ENCODE measurements around the gene TBL1Y. TPM values are rescaled to one million over a fixed set of nuclear protein-coding genes. Genes with fewer than 3 reads are reported as not detected.

TBL1Y gene
- total RNA-seq, 1 experiment from 2014 or later: not detected

- no TSS peak for BruUV-seq (replicated peaks)
- Histone ChIP-seq H3K9me3 (ENCODE audit: low read depth, low read length, poor library complexity, severe bottlenecking) (no peaks in the 10 kb centered on the region), H3K4me1 (ENCODE audit: insufficient read depth, low read length, poor library complexity, severe bottlenecking) (no peaks in the 10 kb centered on the region), H3K36me3 (ENCODE audit: insufficient read depth, low read length, poor library complexity, severe bottlenecking) (no peaks in the 10 kb centered on the region), H3K27ac (ENCODE audit: low read depth, low read length, poor library complexity, severe bottlenecking) (no peak overlapping the region), H3K4me3 (ENCODE audit: low read depth, low read length, poor library complexity, severe bottlenecking) (no peak overlapping the region), H3K27me3 (replicated peaks; ENCODE audit: insufficient read depth, low read depth, low read length, poor library complexity) (no peaks in the 10 kb centered on the region)
- TF ChIP-seq EZH2 (IDR thresholded peaks at IDR 0.05; ENCODE audit: borderline replicate concordance, low read depth, low read length, poor library complexity, severe bottlenecking) (no peak), CTCF (conservative IDR thresholded peaks at IDR 0.05; ENCODE audit: low read depth, low read length) (no peak)
- CTCF ChIA-PET: no interaction called here
- intact Hi-C loops (cut with micrococcal nuclease; ENCODE audit: unreplicated experiment): no loop called here
- no peak for DNase-seq (ENCODE audit: low spot score)
- POLR2A ChIA-PET (ENCODE audit: low non-redundant PET): no interaction called here
Measured at GRCh38 chrY:6966521-6966920, 56.0 kb downstream of the TBL1Y start.

GRCh38 chrY:6967736-6968135 is 57.2 kb downstream of the TBL1Y start:
- intact Hi-C loops (cut with micrococcal nuclease; ENCODE audit: unreplicated experiment): no loop called here
- ChIA-PET POLR2A (ENCODE audit: low non-redundant PET) (no interaction called here), CTCF (no interaction called here)
- Histone ChIP-seq H3K27ac (ENCODE audit: low read depth, low read length, poor library complexity, severe bottlenecking) (no peak overlapping the region), H3K9me3 (ENCODE audit: low read depth, low read length, poor library complexity, severe bottlenecking) (no peaks in the 10 kb centered on the region), H3K27me3 (replicated peaks; ENCODE audit: insufficient read depth, low read depth, low read length, poor library complexity) (no peaks in the 10 kb centered on the region), H3K4me1 (ENCODE audit: insufficient read depth, low read length, poor library complexity, severe bottlenecking) (no peaks in the 10 kb centered on the region), H3K4me3 (ENCODE audit: low read depth, low read length, poor library complexity, severe bottlenecking) (no peak overlapping the region), H3K36me3 (ENCODE audit: insufficient read depth, low read length, poor library complexity, severe bottlenecking) (no peaks in the 10 kb centered on the region)
- no TSS peak for BruUV-seq (replicated peaks)
- TF ChIP-seq EZH2 (IDR thresholded peaks at IDR 0.05; ENCODE audit: borderline replicate concordance, low read depth, low read length, poor library complexity, severe bottlenecking) (no peak), CTCF (conservative IDR thresholded peaks at IDR 0.05; ENCODE audit: low read depth, low read length) (no peak)
- DNase-seq (ENCODE audit: low spot score): no peak

GRCh38 chrY:6968191-6968590 is 57.7 kb downstream of the TBL1Y start:
- Histone ChIP-seq H3K27me3 (replicated peaks; ENCODE audit: insufficient read depth, low read depth, low read length, poor library complexity) (no peaks in the 10 kb centered on the region), H3K27ac (ENCODE audit: low read depth, low read length, poor library complexity, severe bottlenecking) (no peak overlapping the region), H3K36me3 (ENCODE audit: insufficient read depth, low read length, poor library complexity, severe bottlenecking) (no peaks in the 10 kb centered on the region), H3K9me3 (ENCODE audit: low read depth, low read length, poor library complexity, severe bottlenecking) (no peaks in the 10 kb centered on the region), H3K4me3 (ENCODE audit: low read depth, low read length, poor library complexity, severe bottlenecking) (no peak overlapping the region), H3K4me1 (ENCODE audit: insufficient read depth, low read length, poor library complexity, severe bottlenecking) (no peaks in the 10 kb centered on the region)
- no peak for DNase-seq (ENCODE audit: low spot score)
- no TSS peak for BruUV-seq (replicated peaks)
- TF ChIP-seq EZH2 (IDR thresholded peaks at IDR 0.05; ENCODE audit: borderline replicate concordance, low read depth, low read length, poor library complexity, severe bottlenecking): no peak
- TF ChIP-seq CTCF (conservative IDR thresholded peaks at IDR 0.05; ENCODE audit: low read depth, low read length): no peak
- intact Hi-C loops (cut with micrococcal nuclease; ENCODE audit: unreplicated experiment): no loop called here
- CTCF ChIA-PET: no interaction called here
- POLR2A ChIA-PET (ENCODE audit: low non-redundant PET): no interaction called here

All from A673 (cell line).